NCI-H2227 (cell line): ENCODE measurements around the gene SULT2B1.

Experiments
- DNase-seq: peaks from one replicate; lab custom pipeline; 2025; ENCODE audit not compliant: unreplicated experiment; lab: John Stamatoyannopoulos, UW

Gene SULT2B1

DNA sequence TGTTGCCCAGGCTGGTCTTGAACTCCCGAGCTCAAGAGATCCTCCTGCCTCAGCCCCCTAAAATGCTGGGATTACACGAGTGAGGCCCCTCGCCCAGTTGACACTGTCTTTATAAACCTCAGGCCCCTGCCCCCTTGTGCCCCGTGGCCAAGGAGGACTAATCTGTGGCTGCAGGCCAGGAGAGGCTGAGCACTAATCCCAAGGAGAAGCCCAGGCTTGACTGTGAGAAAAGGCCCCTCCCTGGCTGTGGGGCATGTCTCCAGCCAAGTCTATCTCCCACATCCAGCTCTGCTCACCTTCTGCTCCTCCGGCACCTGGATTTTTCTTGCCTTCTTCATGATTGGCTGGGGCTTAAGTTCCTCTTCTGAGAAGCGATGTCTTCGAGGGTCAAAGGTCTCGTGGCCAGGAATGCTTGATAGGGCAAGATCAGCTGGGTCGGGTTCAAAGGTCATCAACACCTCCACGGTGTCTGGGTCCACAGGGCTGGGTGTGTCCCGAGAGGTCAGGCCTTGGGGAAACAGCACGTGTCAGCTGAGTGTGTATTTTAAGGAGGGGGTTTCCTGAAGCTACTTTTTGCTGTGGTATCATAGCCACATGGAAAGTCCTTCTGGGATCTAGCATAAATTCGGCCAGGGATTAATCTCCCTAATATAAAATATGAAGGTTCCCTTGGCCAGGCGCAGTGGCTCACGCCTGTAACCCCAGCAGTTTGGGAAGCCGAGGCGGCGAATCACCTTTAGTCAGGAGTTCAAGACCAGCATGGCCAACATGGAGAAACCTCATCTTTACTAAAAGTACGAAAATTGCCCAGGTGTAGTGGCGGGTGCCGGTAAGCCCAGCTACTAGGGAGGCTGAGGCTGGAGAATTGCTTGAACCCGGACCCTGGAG is 81.4 kb downstream of the SULT2B1 start:
- DNase-seq = no peak

- no peak for DNase-seq
Observed at GRCh38 chr19:48634036-48634342, 82.0 kb downstream of the SULT2B1 start.

DNA sequence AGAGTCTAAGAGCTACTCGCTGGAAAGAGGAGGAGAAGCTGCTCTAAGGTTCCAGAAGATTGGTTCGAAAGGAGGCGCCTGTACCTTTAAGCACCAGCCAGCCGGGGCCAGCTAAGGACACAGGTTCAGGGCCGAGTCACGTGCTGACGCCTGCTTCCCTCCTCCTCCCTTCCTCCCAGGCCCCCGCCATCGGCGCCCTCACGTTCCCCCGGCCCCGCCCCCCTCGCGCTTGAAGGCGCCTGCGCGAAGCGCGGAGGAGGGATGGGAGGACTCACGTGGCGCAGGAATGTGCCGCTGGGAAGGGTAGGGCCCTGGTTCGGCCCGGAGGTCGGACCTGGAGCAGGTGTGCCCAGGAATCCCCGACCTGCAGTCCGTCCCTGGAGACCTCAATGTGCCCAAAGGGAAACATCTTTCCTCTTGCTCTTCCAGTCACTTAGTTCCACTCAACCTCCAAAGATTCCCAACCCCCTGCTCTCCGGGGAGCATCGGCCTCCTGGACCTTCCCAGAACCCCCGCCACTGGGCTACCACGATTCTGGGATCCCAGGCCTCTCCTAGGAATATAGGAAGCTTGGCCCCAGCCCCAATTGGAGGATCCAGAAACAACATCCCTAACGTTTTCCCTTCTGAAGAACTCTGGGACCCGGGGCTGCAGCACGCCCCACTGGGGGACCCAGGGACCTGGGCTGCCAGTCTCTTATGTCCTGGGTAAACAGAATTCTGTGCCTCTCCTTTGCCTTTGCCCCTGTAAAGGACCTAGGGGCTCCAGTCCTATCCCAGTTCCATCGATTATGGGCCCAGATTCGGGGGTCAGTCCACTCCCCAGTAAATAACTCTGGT is 82.7 kb downstream of the SULT2B1 start:
- peak; percentile 94 for DNase-seq

DNA sequence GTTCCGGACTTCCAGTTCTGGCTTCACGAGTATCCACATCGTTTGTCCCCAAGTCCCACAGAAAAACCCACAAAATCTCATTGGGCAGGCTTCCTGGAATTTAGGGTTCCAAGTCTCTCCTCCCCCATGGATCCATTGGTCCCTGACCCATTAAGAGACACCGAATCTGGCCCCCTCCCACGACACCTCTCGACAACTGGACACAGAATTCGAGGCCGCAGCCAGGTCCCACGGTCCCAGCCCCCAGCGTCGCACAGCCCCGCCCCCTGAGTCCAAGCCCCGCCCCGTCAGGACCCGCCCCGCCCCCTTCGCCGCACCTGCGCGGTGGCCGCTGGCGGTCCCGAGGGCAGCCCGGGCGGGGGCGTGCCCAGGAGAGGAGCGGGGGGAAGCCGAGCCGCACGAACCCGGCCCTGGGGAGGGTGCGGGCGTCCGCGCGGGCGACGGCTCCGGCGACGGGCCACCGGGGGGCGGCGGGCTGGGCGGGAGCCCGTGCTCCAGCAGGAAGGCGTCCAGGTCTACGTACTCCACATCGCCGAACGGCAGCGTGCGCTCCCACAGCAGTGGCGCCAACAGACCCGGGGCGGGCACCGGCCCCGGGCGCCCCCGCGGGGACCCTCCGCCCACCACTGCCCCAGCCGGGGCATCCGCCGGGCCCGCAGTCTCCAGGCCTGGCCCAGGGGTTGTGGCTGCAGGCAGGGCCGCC is 83.4 kb downstream of the SULT2B1 start:
- peak; percentile 78 for DNase-seq

- DNase-seq = peak; percentile 39
Observed at GRCh38 chr19:48635966-48636858, 84.2 kb downstream of the SULT2B1 start.

DNA sequence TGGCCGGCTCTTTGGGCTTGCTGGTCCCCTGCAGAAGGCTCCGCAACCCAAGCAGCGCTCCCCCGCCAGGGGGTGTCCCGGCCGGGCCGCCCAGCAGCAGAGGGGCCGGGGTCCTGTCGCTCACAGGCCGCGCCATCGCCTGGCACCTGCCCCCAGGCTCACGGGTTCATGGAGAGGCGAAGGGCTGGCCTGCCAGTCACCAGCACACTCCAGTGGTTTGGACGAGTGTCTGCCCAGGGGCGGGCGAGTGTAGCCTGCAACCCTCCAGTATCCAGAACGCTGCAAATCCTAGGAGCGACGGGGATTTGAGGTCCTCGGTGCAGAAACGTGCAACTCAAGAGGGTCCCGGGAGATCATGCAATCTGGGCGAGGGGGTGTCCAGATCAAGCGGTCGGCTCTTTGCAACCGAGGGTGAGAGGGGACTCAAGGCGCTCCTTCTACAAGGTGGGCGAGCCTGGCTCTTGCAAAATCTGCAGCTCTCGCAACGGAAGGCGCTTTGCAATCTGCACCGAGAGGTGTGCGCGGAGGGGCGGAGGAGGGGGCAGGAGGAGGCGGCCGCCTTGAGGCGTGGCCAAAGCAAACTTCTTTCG is 85.0 kb downstream of the SULT2B1 start, which contains the start of gene DBP:
DBP (minus strand) TSS at position 521 of the 590 bp plus-strand sequence; CDS start at position 136, 385 bp downstream.
- peak; percentile 71 for DNase-seq

- DNase-seq = peak; percentile 98
Observed at GRCh38 chr19:48637449-48637947, 85.5 kb downstream of the SULT2B1 start.

GRCh38 chr19:48637948-48638830 is 86.2 kb downstream of the SULT2B1 start:
- peak; percentile 84 for DNase-seq

DNA sequence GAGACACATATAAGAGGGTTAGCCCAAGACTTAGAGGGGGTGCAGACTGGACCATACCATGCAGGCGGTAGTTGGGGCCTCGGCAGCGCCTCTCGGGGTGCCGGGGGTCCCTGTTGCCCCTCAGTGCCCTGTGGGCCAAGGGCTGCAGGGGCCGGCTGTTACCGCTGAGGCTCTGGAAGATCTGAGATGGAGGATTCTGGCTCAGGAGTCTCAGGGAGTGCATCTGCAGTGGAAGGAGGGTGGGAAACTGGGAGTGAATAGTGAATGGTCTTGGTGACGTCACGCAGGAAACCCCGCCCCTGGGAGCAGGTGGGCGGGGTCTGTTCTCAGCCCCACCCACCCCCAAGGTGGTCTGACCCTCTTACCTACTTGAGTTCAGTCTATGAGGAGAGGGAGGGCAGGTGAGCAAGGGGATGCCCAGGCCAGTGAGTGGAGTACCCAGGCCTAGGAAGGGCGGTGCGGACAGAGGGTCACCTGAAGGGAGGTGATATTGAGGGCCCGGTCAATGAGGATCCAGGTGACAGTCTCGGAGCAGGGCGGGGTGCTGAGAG is 86.9 kb downstream of the SULT2B1 start:
- DNase-seq = no peak

- DNase-seq = no peak
Observed at GRCh38 chr19:48639483-48640375, 87.8 kb downstream of the SULT2B1 start.

GRCh38 chr19:48641850-48642249 is 89.9 kb downstream of the SULT2B1 start:
- no peak for DNase-seq

GRCh38 chr19:48642862-48643261 is 90.9 kb downstream of the SULT2B1 start:
- no peak for DNase-seq

GRCh38 chr19:48644355-48644754 is 92.4 kb downstream of the SULT2B1 start:
- no peak for DNase-seq

DNA sequence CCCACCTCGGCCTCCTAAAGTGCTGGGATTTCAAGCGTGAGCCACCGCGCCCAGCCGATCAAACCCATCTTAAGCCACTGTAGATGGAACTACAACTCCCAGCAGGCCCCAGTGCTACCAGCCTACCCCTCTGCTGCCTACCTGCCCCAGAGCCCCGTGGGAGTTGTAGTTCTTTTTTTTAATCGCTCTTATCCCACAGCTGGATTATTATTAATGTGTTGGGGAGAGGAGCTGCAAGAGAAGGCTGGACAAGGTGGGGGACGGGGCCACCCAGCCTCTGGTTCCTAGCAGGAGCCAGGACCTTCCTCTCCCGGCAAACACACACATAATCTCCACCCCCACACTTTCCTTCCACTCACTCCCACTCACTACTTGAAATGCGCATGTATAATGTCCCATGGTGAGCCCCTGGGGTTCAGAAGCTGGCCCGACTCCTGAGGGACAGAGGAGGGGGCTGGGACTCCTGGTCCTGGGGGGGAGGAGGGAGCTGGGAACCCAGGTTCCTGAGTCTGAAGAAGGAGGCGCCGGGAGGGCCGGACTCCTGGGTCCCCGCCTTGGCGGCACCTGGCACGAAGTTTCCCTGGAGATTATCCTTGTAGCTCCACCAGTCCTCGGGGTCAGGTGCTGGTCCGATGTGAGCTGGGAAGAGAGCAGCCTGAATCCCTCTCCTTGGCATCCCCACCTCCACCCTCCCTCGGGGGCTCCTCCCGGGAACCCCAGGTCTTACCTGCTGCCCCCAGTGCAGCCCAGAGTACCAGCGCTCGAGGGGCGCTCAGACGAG is 93.1 kb downstream of the SULT2B1 start:
- peak; percentile 75 for DNase-seq

DNA sequence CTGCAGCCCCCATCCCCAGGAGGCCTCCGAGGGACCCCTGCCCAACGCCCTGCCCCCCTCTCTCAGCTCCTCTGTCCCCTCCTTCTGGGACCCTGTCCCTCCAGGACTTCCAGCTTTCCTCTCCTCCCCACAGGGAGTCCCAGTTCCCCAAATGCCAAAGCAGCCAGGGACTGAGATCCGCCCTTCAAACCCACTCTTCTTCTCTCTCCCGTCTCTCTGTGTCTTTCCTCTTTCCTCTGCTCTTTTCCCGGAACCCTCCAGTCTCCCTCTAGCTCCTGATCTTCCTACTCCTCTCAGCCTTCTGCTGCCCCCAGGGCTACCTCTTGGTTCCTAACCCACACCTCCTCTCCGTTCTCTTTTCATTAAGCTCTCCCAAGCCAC is 93.6 kb downstream of the SULT2B1 start:
- no peak for DNase-seq

DNA sequence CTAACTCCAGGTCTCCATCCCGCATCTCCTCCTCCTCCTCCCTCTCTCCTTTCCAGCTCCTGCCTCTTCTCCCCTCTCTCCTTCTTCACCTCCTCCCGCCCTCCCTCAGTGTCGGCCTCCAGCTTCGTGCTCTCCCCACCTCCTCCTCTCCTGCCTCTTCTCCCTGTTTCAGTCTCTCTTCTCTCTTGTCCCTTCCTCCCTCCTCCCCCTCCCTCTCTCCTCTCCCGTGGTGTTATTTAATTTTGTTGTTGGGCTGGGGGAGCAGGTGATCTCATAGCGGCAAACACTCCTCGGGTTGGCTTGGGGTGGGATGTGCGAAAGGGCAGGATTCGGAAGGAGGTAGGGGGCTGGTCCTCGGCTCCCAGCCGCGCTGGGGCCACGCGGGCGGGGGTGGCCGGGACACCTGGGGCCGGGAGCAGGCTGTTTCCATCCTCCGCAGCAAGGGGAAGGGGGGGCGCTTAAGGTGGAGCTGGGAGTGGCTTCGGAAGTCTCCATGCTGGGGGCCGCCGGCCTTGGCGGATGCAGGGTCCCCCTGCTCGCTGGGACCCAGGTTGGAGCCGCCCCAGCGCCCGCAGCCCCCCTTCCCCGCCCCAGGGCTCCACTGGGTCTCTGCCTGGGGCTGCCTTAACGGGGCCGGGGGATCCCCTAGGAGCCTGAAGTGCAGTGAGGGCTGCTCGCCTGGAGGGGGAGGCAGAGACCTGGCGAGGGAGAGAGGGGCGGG is 94.2 kb downstream of the SULT2B1 start, which contains the start of gene CA11:
CA11 (minus strand) TSS at position 187 of the 721 bp plus-strand sequence. CDS start 555 bp downstream, outside the sequence.
- peak; percentile 92 for DNase-seq
